ENCODE results near the gene MRPL24. TPM values are rescaled to one million over a fixed set of nuclear protein-coding genes. Genes with fewer than 3 reads are reported as not detected.
A peak's percentile ranks its signal among the peaks of the same experiment; 100 is the strongest.

MRPL24 gene
- total and polyA plus RNA-seq, 2 donors from 2014 or later = 71.9 to 174 TPM

DNA sequence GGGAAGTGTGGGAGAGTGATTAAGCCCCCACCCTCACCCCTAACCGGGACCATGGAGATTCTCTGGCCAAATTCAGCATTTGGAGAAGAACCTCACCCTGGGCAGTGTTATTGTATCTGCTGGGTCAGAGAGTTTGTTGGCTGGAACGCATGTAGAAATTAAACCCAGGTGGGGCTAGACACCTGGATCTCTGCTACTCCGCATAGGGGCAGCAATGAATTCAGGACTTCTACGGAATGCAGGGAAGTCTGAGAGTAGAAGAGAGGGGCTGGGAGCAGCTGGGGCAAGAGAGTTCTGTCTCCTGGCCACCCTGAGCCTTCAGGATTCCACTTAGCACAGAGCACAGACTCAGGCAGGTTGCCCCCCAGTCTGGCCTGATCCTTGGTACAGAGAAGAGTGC is 31.9 kb downstream of the MRPL24 start:
- intact Hi-C loops (cut with DNase I) = no loop called here
- no peaks in the 10 kb centered on the region for H3K36me3 ChIP-seq (ENCODE audit: control insufficient read depth in 2 of 3, insufficient read depth in 3 of 3, low read length in 3 of 3)
- no peak overlapping the region for H3K9ac ChIP-seq (ENCODE audit: low read length in 3 of 3)
- H3K4me1 ChIP-seq (ENCODE audit: control insufficient read depth in 2 of 3, insufficient read depth in 2 of 3, low read depth in 1 of 3, low read length in 3 of 3) = peaks cover 0 to 11% (median 0%) of the 10 kb centered on the region in 3 donors
- TF ChIP-seq, protein P1, sequence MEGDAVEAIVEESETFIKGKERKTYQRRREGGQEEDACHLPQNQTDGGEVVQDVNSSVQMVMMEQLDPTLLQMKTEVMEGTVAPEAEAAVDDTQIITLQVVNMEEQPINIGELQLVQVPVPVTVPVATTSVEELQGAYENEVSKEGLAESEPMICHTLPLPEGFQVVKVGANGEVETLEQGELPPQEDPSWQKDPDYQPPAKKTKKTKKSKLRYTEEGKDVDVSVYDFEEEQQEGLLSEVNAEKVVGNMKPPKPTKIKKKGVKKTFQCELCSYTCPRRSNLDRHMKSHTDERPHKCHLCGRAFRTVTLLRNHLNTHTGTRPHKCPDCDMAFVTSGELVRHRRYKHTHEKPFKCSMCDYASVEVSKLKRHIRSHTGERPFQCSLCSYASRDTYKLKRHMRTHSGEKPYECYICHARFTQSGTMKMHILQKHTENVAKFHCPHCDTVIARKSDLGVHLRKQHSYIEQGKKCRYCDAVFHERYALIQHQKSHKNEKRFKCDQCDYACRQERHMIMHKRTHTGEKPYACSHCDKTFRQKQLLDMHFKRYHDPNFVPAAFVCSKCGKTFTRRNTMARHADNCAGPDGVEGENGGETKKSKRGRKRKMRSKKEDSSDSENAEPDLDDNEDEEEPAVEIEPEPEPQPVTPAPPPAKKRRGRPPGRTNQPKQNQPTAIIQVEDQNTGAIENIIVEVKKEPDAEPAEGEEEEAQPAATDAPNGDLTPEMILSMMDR (IDR thresholded peaks at IDR 0.05; ENCODE audit: borderline replicate concordance, extremely low read depth, insufficient read depth) = no peak
- no peak overlapping the region for H3K4me3 ChIP-seq (ENCODE audit: low read length in 3 of 3)
- FAIRE-seq (no peak), DNase-seq (no peak)
- no peak overlapping the region for H3K27ac ChIP-seq (ENCODE audit: low read depth in 2 of 2, low read length in 2 of 2)
- no peaks in the 10 kb centered on the region for H3K27me3 ChIP-seq (ENCODE audit: control insufficient read depth, insufficient read depth, low read length)
- H3K9me3 ChIP-seq (ENCODE audit: control insufficient read depth in 2 of 3, insufficient read depth in 1 of 3, low read length in 3 of 3) = no peaks in the 10 kb centered on the region

DNA sequence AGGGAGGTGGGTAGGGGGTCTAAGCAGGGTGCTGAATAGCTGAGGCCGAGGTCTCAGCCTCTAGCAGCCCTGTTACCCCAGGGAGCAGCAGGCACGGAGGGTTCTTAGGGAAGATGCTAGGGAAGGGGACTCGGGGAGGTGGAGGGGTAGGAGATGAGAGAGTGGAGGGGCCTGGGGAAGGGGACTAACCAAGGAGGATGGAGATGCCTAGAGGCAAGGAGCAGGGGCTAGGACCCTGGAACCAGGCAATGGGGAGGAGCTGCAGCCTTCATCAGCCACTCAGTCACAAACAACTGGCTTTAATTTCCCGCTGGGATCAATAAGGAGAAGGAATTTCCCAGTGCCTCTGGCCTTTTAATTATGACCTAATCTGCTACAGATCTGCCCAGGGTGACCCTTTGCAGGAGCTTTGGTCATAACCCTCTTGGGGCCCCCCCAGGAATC is 32.6 kb downstream of the MRPL24 start:
- no peak overlapping the region for H3K27ac ChIP-seq (ENCODE audit: low read depth in 2 of 2, low read length in 2 of 2)
- TF ChIP-seq, protein P1 (IDR thresholded peaks at IDR 0.05; ENCODE audit: borderline replicate concordance, extremely low read depth, insufficient read depth) = no peak
- H3K9ac ChIP-seq (ENCODE audit: low read length in 3 of 3) = no peak overlapping the region
- no peak for FAIRE-seq
- H3K9me3 ChIP-seq (ENCODE audit: control insufficient read depth in 2 of 3, insufficient read depth in 1 of 3, low read length in 3 of 3) = no peaks in the 10 kb centered on the region
- no peaks in the 10 kb centered on the region for H3K27me3 ChIP-seq (ENCODE audit: control insufficient read depth, insufficient read depth, low read length)
- intact Hi-C loops (cut with DNase I) = no loop called here
- H3K36me3 ChIP-seq (ENCODE audit: control insufficient read depth in 2 of 3, insufficient read depth in 3 of 3, low read length in 3 of 3) = no peaks in the 10 kb centered on the region
- H3K4me3 ChIP-seq (ENCODE audit: low read length in 3 of 3) = no peak overlapping the region
- peak in 1 of 5 donors; percentile 58 for DNase-seq
- peaks cover 0 to 11% (median 0%) of the 10 kb centered on the region in 3 donors for H3K4me1 ChIP-seq (ENCODE audit: control insufficient read depth in 2 of 3, insufficient read depth in 2 of 3, low read depth in 1 of 3, low read length in 3 of 3)

DNA sequence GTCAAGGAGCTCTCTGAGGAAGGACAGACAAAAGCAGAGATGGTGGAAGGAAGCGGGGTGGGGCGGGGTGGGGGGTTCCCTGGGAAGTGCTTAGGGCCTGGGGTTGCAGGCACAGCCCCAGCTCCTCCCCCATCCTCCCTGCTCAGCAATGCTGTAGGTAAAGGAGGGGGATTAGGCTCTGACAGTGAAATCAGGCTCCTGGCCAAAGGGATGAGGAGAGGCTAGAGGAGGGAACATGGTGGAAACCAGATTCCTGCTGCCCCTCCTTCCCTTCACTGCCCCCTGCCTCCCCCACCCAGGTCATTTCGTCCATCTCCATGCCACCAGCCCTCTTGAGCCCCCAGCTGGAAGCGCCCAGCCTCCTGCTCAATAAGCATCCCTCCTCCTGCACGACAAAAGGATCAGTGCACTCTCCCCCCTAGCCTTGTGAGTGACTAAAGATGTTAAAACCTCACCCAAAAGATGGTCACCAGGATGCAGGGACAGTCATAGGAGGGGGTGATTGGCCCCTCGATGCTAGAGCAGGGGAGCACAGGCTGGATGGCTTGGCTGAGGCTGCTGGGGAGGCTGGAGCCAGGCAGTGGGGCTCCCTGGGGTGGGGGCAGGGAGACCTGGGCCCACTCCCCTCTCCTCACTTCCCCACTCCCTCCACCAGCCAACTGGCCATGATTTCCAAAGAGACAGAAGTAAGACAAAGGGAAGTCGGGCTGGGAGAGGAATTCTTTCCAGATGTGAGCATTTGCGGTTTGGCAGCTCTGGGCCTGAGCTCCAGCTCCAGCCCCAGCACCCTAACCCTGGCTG is 33.3 kb downstream of the MRPL24 start:
- H3K4me3 ChIP-seq (ENCODE audit: low read length in 3 of 3) = no peak overlapping the region
- no peak overlapping the region for H3K9ac ChIP-seq (ENCODE audit: low read length in 3 of 3)
- H3K4me1 ChIP-seq (ENCODE audit: control insufficient read depth in 2 of 3, insufficient read depth in 2 of 3, low read depth in 1 of 3, low read length in 3 of 3) = peaks cover 0 to 11% (median 0%) of the 10 kb centered on the region in 3 donors
- DNase-seq (peak in 3 of 5 donors; percentile 67 to 76 (median 70)), FAIRE-seq (no peak)
- no peak overlapping the region for H3K27ac ChIP-seq (ENCODE audit: low read depth in 2 of 2, low read length in 2 of 2)
- TF ChIP-seq, protein P1 (IDR thresholded peaks at IDR 0.05; ENCODE audit: borderline replicate concordance, extremely low read depth, insufficient read depth) = no peak
- H3K27me3 ChIP-seq (ENCODE audit: control insufficient read depth, insufficient read depth, low read length) = no peaks in the 10 kb centered on the region
- no peaks in the 10 kb centered on the region for H3K36me3 ChIP-seq (ENCODE audit: control insufficient read depth in 2 of 3, insufficient read depth in 3 of 3, low read length in 3 of 3)
- intact Hi-C loops (cut with DNase I) = no loop called here
- no peaks in the 10 kb centered on the region for H3K9me3 ChIP-seq (ENCODE audit: control insufficient read depth in 2 of 3, insufficient read depth in 1 of 3, low read length in 3 of 3)

Data from kidney (tissue), 14 donors.